Fibroblast of lung (primary cell): Measurements from ENCODE around the gene BAZ1B.

ENCODE experiments used
- EZH2 ChIP-seq: IDR thresholded peaks from 2 replicates; pipeline ENCODE4 v1.5.1; 2012; ENCODE audit warnings: low read length, control low read depth, mild to moderate bottlenecking; ENCODE audit errors: missing control alignments
- TF ChIP-seq, protein P1 (sequence below), 2 donors: IDR thresholded peaks in 1 of 2; conservative IDR thresholded peaks in 1 of 2; 1 replicate in 1 of 2; 2 replicates in 1 of 2; pipeline ENCODE4 v1.5.1; 2011 to 2012; ENCODE audit warnings: low read length in 2 of 2, control low read depth in 1 of 2, inconsistent platforms in 1 of 2, low read depth in 1 of 2, mild to moderate bottlenecking in 1 of 2

DNA sequence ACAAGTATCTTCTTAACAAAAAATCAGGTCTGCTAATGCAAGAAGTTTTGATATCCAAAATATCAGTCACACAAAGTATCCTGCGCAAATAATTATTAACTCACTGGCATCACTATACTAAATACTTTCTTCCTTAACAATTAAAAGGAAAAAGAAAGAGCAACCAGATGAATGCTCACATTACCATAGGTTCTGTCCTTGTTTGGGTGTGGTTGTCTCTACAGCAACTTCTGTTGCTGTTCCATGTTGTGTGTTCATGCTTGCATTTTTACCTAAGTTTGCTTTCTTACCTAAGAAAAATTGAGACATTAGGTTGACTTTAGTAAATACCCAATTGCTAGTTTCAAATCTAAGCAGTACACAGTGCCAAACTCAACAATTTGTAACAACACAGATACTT lies 56.0 kb downstream of the BAZ1B start:
- TF ChIP-seq, protein P1, sequence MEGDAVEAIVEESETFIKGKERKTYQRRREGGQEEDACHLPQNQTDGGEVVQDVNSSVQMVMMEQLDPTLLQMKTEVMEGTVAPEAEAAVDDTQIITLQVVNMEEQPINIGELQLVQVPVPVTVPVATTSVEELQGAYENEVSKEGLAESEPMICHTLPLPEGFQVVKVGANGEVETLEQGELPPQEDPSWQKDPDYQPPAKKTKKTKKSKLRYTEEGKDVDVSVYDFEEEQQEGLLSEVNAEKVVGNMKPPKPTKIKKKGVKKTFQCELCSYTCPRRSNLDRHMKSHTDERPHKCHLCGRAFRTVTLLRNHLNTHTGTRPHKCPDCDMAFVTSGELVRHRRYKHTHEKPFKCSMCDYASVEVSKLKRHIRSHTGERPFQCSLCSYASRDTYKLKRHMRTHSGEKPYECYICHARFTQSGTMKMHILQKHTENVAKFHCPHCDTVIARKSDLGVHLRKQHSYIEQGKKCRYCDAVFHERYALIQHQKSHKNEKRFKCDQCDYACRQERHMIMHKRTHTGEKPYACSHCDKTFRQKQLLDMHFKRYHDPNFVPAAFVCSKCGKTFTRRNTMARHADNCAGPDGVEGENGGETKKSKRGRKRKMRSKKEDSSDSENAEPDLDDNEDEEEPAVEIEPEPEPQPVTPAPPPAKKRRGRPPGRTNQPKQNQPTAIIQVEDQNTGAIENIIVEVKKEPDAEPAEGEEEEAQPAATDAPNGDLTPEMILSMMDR (conservative IDR thresholded peaks at IDR 0.05 in 1 of 2, IDR thresholded peaks at IDR 0.05 in 1 of 2; ENCODE audit: low read depth in 1 of 2, low read length in 2 of 2): no peak
- TF ChIP-seq EZH2: no peak
